ENCODE measurements around the gene IL17D. TPM values are rescaled to one million over a fixed set of nuclear protein-coding genes. Genes with fewer than 3 reads are reported as not detected.

IL17D gene
- total and polyA plus RNA-seq, 2 donors (not counting 3 experiments of a cell fraction or from before 2014, with no cell fraction given) = 4.0 to 6.1 TPM

GRCh38 chr13:20654156-20654555 lies 49.3 kb upstream of the IL17D start:
- POLR2A ChIA-PET = no interaction called here
- TF ChIP-seq JUN (IDR thresholded peaks at IDR 0.05; ENCODE audit: borderline replicate concordance, insufficient read depth, insufficient read length, low read depth) (peak; percentile 79), EZH2 (IDR thresholded peaks at IDR 0.05; ENCODE audit: borderline replicate concordance, low read depth, low read length, severe bottlenecking) (no peak), MAX (IDR thresholded peaks at IDR 0.05; ENCODE audit: insufficient read depth, insufficient read length) (no peak), MYC (IDR thresholded peaks at IDR 0.05; ENCODE audit: low read depth, low read length) (no peak), POLR2A (IDR thresholded peaks at IDR 0.05; ENCODE audit: low read depth, low read length) (no peak), FOS (IDR thresholded peaks at IDR 0.05; ENCODE audit: borderline replicate concordance, insufficient read depth, low read length) (peak; percentile 62), CTCF (IDR thresholded peaks at IDR 0.05; ENCODE audit: extremely low read depth in 1 of 2, insufficient read depth in 1 of 2, low read depth in 1 of 2, low read length in 2 of 2) (no peak), GATA2 (IDR thresholded peaks at IDR 0.05; ENCODE audit: insufficient read depth, insufficient read length, low read depth, low read length) (no peak), POLR2AphosphoS5 (IDR thresholded peaks at IDR 0.05; ENCODE audit: insufficient read depth, low read depth, low read length) (no peak)
- CTCF ChIA-PET = interaction anchor here (0.6 to 1.9 kb wide), 11 partner anchors 9 to 271 kb away, joined by 3 to 8 read pairs (median 3); partner anchors contain the start of genes IFT88 and IL17D
- H3K36me3 ChIP-seq (ENCODE audit: control insufficient read depth in 2 of 2, extremely low read depth in 1 of 2, insufficient read depth in 2 of 2, low read length in 2 of 2) = no peaks in the 10 kb centered on the region
- peak overlapping the region; percentile 92 for H3K4me2 ChIP-seq (ENCODE audit: insufficient read depth, low read length)
- peak overlapping the region; percentile 83 for H2AFZ ChIP-seq (ENCODE audit: low read depth, low read length)
- H3K9me1 ChIP-seq (replicated peaks; ENCODE audit: control insufficient read depth, extremely low read depth, insufficient read depth, low read length) = no peaks in the 10 kb centered on the region
- intact Hi-C loops (cut with micrococcal nuclease) (no loop called here), dilution Hi-C loops (cut with MboI; ENCODE audit: extremely low pct_ligation_motif_present, low sequenced_read_pairs) (no loop called here)
- H3K27me3 ChIP-seq (ENCODE audit: control insufficient read depth in 2 of 2, insufficient read depth in 2 of 2, low read length in 2 of 2) = no peaks in the 10 kb centered on the region
- H3K4me1 ChIP-seq (ENCODE audit: control insufficient read depth, extremely low read depth, insufficient read depth, low read length) = peaks cover 21% of the 10 kb centered on the region
- no peaks in the 10 kb centered on the region for H4K20me1 ChIP-seq (replicated peaks; ENCODE audit: control insufficient read depth, extremely low read depth, insufficient read depth, low read length)
- H3K9me3 ChIP-seq (replicated peaks; ENCODE audit: control insufficient read depth, insufficient read depth, low read length) = no peaks in the 10 kb centered on the region
- H3K4me3 ChIP-seq (replicated peaks in 1 of 3; ENCODE audit: insufficient read depth in 1 of 3, low read depth in 1 of 3, low read length in 3 of 3) = peak overlapping the region in 1 of 3 experiments; percentile 56
- H3K9ac ChIP-seq (replicated peaks; ENCODE audit: extremely low read depth, insufficient read depth, low read length) = peak overlapping the region; percentile 75
- no peaks in the 10 kb centered on the region for H3K79me2 ChIP-seq (ENCODE audit: control insufficient read depth, insufficient read depth, low read length)
- DNase-seq (ENCODE audit: low read depth, low spot score) = peak; percentile 80
- FAIRE-seq = peak; percentile 81
- BruUV-seq (replicated peaks) = no TSS peak
- peak overlapping the region; percentile 95 for H3K27ac ChIP-seq (ENCODE audit: insufficient read depth, low read depth, low read length)
